CD4-positive, alpha-beta T cell treated with Interleukin-4 for 4 hours (primary cell): ENCODE data around the gene GRPEL1.
"Not testable (repeated sequence)": the region's sequence is repeated elsewhere in the genome, so short reads cannot be mapped to it uniquely, and the experiment has no call there.

Source experiments
- DNase-seq: peaks from one replicate; pipeline ENCODE4 v3.0.0-alpha.2; 2020

The GRPEL1 gene

DNA sequence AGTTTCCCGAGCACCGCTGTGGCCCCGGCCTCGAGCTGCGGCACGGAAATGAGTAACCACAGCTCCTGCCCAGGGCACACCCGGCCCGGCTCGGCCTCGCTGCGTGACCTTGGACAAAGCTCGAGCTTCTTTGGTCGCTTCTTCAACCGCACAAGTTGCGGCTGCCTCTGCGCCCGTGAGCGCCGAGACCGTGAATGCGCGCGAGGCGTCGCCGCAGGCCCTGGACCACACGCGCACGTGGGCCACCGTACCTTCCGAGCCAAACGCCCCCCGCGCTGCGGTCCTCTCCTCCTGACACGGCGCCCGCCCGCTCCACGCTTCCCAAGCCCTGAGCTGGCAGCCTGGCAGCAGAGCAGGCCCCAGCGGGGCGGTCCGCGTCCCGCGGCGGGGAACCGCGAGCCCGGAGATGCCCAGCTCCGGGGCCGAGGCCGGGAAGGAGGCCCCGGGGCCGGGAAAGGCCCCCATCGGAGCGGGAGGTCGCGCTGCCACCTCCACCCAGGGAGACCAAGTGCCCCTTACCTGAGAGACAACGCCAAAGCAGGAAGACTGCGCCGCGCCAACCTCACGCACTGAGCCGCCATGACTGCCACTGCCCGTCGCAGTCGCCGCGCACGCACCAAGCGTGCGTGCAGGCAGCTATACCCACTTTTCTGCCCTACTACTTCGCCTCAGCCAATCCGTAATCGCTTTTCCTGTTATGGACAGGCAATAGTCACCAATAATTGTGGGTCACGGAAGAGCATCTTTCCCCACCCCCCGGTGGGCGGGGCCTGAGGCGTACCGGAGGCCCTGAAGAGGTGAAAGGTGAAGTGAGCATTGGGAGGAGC is at the start of gene GRPEL1:
TSS of gene GRPEL1 (minus strand) at position 613 of the 827 bp plus-strand sequence. CDS start at position 581, 32 bp downstream.
- peak; percentile 99 for DNase-seq

DNA sequence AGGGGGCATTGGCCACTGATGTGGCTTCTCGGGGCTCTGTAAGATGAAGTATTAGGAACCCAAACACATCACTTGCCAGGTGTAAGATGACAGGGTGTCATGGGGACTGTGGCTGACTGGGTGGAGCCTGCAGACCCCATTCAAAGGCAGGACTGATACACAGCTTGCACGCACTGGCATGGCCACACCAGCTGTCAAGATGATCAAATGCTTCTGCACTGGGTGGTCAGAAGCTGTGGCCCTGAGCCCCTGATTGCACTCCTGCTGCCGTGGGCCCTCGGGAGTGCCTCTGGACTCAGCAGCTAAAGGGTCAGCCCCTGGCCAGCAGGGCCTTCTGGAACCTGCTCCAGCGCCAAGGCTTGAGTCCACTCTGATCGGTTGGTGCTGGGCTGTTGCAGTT is 48.8 kb upstream of the GRPEL1 start:
- DNase-seq = no peak

DNA sequence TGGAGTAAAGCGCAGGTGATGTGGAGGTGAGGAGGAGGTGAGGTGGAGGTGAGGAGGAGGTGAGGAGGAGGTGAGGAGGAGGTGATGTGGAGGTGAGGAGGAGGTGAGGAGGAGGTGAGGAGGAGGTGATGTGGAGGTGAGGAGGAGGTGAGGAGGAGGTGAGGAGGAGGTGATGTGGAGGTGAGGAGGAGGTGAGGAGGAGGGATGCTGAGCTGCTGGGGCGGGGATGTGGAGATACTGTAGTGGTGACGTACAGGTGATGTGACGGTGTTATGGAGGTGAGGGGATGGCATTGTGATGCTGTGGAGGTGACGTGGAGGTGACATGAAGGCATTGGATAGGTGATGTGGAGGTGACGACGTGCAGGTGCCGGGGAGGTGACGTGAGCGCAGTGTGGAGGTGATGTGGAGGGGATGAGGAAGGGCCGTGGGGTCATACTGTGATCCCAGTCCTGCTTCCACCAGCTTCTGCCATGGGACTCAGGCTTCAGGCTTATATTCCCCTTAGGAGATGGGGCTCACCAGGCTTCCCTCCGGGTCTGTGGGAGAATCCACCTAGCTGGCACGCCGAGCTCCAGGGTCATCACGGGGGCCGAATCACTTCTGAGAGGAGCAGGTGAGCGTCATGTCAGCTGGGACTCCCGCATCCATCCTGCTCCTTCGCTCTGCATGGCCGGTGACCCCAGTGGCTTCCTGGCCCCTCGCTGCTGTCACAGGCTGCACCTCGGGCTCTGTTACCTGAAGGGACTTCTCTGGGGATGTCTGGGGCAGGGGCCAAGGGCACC is 47.9 kb upstream of the GRPEL1 start:
- no peak for DNase-seq

DNA sequence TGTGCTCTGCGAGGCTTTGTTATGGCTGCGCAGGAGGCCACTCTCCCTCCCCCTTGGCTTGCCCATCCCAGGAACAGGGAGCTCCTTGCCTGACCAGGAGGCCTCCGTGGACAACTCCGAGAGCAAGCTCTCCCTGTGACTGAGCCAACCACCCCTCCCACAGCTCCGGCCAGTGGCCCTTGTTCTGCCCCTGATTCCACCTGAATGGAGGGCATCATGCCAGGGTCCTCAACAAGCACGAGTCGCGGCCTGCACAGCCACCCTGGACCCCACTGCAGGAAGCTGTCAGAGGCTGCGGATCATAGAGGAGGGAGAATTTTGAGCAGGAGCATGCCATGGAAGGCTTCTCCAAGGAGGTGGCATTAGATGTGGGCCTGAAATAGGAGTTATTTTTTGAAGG is 44.8 kb upstream of the GRPEL1 start:
- DNase-seq = no peak

DNA sequence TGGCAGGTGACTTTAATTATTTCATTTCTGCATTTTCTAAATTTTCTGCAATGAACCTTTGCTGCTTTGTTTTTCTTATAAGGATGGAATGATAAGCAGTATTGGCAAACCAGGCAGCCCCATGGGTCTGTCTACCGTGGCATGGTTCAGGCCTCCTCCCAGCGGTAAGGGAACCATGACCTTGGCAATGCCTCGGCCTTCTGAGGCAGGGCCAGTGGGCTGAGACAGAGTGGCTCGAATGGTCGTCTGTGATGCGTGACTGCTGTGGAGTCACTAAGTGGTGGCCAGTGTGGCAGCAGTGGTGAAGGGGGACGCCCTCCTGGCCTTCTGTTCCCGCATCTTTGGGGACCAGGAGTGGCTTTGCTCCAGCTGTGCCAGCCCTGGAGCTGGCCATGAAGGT is 43.6 kb upstream of the GRPEL1 start:
- DNase-seq = no peak

DNA sequence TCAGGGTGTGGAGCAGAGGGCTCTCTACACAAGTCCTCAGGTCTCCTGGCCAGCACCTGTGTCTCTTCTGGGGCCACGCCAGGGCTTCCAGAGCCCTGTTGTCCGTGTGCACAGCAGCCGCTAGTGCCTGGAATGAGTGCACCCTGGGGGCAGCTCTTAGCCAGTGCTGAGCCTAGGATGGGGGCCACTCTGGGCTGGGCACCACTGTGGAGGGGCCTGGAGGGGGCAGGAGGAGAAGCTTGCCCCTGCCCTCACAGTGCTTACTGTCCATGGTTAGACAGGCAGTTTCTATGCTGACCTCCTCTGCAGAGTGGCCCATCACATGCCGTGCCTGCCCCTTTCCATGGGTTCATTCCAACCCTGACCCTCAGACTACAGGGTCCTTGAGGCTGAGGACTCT is 42.7 kb upstream of the GRPEL1 start:
- no peak for DNase-seq

DNA sequence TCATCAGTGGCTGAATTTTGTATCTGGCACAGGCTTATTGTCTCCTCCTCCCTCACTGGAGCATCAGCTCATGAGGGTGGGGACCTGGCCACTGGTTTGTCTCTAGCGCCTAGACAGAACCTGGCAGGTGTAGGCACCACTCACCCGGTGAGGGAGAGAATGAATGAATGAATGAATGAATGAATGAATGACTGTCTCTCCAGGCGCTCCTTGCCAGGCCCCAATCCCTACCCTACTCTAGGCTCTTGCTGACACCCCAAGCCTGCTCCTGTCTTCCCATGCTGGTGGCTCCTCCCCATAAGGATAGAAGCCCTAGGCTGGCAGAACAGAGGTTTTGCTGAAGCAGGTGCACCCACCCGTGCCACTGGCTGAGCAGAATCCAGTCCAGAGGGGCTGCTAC is 41.3 kb upstream of the GRPEL1 start:
- DNase-seq = no peak

DNA sequence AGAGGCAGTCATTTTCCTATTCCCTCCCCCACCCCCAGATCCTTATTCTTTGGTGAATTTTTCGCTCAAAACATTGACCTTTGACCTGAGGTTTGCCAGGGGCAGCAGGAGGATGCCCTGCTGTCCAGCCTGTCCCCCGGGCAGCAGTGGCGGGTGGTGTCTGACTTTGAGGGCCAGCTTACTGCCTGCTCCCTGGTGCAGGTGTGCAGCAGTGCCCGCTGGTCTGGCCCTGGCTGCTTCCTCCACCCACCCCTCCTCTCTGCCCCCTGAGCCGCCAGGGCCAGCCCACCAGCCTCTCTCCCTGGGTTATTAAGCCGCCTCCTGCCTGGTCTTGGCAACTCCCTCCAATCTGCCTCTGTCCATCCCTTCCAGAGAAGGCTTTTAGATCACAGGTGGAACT is 40.8 kb upstream of the GRPEL1 start:
- no peak for DNase-seq

DNA sequence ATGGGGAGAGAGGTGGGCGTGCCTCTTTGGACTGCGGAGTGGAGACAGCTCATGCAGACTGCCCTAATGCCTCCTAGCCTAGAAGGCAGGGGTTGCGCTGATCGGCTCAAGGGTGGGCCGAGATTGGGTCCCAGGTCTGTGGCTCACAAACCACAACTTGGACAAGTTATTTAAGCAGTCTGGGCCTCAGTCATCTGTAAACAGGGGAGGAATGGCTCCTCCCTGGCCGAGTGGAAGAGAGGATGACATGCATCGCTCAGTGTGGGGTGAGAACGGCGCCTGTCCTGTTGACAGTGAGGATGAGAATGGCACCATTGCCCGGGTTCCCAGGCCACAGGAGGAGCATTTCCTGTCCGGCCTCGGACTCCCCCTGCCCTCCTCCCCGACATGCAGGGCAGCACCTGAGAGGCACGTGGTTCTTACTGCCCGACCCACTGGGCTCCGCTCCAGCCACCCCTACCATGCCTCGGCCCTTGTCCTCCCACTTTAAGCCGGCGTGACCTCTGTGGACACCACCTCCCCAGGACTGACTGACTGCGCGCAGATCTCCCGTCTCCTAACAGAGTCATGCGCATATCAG is 40.3 kb upstream of the GRPEL1 start:
- DNase-seq = no peak

DNA sequence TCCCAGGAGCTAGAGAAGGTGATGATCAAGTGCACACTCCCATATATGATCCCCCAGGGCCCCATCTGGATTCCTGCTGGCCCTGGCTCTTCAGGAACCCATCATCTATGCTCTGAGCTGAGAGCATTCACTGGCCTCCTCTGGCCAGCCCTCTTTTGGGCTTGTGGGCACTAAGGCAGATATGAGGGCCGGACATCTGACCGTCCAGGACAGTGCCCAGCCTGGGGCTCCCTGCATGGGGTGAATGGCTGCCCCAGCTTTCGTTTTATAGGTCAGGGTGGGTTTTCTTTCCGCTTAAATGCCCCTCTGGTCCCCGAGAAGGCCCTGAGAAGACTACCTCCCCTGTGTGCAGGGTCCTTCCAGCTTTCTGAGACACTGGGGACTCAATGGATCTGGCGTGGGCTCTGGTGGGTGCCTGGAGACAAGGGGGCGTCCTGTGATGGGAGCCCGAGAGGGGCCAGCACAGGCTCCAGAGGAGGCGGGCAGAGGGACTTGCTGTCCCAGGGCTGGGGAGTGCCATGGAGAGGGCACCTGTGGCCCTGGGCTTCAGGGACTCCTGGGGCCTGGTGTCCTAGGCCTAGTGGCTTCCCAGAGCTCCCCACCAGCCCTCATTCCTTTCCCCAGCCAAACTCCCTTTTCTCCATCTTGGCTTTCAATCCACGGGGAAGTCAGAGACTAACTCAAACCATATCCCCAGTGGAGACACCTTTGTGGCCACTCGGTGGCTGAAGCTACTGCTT is 39.5 kb upstream of the GRPEL1 start:
- DNase-seq = no peak

DNA sequence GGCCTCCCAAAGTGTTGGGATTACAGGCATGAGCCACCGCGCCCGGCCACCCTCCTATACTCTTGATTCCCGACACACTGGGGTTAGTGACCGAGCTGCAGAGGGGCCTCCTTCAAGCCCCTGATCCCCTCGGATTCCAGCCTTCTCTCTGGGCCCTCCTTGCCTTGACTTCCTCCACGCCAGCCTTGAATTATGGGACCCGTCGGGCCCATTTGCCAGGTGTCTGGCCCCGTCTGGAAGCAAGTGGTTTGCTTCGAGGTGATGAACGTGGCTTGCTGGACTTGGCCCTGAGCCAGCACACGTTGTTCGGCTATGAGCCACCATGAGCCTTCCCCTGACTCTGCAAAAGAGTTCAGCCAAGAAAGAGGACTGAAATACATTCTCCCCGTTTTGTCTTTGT is 37.4 kb upstream of the GRPEL1 start:
- no peak for DNase-seq

DNA sequence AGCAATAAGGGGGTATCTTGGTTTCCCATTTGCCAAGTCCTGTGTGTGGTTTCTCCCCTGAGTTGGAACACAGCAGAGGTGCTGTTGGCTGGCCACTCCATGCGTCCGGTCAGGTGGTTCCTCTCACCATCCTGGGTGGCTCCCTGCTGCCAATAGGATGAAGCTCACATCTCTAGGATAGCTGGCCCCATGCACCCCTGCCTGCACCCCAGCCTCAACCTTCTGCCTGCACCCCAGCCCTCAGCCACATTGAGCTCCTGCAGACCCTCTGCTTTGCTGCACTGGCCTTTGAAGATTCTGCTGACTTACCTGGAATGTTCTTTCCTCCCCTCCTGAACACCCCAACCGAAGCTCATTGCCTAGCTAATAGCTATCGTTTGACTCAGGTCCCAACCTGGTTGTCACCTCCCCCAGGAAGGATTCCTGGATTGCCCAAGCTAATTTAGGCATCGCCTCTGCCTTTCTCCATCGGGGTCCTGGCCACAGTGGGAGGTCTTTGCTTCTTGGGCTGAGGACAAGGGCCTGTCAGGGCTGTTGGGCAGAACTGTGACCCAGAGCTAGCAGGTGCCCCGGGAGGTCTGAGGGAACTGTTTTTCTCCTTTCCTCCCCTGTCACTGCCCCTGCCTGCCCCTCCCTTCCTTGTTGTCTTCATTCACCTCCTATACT is 36.6 kb upstream of the GRPEL1 start:
- DNase-seq = no peak

DNA sequence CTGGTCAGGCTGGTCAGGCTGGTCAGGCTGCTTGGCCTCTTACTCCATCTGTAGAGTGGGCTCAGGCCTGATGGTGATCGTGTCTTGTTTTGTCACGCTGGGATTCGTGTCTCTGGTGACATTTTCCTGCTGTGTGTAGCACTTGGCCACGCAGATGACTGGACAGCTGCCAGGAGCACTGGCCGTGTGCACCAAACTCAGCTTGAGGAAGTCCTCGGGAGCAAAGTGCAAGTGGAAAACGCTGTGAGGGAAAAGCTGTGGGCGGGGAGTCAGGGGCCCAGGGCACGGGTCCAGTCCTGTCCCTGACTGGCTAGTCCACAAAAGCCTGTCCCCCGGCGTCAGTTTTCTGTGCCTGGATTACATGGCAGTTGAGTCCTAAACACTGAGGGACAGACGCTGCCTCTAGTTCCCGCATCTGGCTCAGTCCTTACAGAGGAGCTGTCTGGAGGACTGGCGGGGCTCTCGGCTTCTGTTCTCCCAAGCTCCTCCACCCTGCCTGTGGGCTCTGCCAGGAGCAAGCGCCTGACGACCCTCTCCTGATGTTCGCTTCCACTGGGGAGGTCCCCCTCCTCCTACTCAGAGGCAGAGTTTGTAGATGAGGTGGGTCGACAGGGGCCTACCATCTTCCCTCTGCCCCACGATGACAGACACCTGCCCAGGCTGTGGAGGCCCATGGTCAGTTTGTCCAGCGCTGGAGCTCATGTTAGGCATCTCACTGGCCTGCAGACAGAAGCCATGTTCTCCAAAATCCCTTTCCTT is 35.9 kb upstream of the GRPEL1 start:
- no peak for DNase-seq

DNA sequence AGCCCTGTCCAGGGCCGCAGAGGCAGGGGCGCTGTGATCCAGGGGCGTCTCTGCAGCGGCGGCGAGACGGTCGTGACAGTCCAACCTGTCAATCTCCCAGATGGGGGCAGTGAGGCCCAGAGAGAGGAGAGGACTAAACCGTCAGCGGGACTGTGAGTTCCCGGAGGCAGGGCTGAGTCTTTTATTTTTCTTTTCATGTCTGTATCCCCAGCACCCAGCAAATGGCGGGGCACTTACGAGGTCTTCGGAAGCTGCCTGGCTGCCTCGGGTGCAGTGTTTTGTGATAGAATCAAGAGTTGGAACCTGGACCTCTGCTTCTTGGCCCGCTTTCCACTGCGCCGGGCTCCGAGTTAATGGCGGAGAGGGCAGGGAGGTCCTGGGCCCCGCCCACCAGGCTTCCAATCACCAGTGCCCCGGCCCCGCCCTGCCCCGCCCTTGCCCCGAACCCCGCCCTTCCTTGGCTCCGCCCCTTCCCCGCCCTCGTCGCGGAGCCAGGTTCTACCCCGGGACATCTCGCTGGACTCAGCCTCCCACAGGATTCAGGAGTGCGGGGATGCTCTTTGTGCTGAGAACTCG is 35.3 kb upstream of the GRPEL1 start:
- DNase-seq = peak; percentile 69

DNA sequence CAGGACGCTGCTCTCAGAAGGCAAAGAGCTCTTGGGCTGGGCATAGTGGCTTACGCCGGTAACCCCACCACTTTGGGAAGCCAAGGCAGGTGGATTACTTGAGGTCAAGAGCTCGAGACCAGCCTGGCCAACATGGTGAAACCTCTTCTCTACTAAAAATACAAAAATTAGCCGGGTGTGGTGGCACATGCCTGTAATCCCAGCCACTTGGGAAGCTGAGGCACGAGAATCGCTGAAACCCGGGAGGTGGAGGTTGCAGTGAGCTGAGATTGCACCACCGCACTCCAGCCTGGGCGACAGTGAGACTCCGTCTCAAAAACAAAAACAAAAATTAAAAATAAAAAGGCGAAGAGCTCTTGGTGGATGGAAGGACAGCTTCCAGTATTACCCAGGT is 34.6 kb upstream of the GRPEL1 start:
- not testable (repeated sequence) for DNase-seq

DNA sequence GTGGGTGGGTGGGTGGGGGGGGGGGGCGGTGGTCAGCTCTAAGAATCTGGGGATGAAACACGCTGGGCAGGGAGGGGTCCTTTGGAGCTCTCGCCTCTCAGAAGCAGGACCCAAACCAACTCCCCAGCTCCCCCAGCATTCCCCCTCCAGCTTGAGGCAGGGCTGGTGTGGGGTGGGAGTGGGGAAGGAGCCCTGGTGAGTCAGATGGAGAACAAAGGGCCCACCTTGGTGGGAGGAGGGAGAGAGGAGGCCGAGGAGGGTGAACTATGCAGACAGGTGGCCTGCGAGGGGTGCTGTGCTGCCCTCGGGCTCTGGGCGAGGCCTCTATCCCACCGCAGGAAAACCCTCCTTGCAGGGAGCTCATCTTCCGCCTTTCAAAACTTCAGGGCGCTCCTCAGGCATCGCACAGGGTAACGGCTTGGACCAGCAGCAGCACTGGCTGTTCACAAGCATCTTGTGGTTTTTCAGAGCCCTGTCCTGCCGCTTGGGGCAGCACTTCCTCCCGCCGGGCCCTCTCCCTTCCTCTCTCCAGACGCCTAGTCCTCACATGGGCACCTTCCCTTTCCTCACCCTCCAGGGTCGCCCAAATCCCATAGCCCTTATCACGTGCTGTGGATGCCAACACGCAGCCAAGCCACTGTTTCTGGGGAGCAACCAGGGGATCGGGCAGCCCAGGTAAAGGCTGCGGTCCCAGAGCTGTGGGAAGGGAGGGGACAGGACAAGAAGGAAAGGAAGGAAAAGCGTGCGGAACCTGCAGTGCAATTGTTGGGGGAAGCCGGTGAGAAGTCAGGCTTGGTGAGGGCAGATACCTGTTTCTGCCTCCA is 34.0 kb upstream of the GRPEL1 start:
- DNase-seq = peak; percentile 49

DNA sequence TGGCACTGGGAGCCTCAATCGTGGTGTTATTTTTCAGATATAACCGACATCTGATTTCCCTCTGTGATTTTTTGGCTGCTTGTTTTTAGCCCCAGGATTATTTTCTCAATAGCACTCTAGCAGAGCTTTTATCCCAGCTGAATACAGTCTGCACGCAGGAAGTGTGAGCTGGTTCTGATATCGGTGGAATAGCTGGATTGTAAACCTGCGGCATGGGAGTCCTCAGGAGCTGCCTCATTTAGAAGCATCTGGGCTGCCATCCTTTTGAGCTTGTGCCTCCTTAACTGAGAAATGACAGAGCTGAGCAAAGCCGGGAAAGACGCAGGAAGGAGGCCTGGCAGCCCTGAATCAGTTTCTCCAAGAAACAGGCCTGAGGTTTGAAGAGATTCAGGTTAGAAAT is 28.4 kb upstream of the GRPEL1 start:
- no peak for DNase-seq

DNA sequence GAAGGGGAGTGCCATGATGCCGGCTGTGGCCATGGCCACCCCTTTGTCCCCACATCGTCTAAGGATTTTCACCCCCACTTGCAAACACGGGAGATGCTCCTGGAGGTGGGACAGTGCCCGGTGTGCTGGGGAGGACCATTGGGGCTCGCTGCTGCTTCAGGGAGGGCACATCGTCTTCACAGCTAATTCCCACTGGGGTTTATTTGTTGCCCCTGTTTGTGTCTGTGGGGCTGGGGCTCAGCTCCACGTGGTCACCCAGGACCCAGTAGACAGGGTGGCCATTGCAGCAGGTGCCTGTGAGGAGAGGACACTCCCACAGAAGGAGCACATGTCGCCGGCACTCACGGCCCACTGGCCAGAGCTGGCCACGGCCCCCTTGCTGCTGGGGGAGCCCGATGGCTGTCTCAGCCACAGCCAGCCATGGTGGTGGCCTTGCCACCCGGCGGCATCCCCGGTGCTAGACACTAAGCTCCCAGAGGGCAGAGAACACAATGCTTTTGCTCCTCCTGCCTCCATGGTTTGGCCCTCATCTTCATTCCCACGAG is 27.8 kb upstream of the GRPEL1 start:
- DNase-seq = no peak

DNA sequence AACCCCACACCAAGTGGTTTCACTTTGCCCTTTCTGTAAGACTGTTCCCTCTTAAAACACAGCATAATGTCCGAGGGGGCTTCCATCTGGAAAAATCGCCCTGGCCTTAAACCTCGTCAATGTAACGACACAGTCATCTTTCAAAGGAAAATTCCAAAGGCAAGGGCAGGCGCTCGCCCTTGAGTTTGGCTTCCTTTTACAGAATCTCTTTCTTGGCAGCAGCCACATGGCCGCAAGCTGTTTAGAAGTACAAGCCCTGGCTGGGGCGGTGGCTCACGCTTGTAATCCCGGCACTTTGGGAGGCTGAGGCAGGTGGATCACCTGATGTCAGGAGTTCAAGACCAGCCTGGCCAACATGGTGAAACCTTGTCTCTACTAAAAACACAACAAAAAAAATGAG is 27.1 kb upstream of the GRPEL1 start:
- no peak for DNase-seq

DNA sequence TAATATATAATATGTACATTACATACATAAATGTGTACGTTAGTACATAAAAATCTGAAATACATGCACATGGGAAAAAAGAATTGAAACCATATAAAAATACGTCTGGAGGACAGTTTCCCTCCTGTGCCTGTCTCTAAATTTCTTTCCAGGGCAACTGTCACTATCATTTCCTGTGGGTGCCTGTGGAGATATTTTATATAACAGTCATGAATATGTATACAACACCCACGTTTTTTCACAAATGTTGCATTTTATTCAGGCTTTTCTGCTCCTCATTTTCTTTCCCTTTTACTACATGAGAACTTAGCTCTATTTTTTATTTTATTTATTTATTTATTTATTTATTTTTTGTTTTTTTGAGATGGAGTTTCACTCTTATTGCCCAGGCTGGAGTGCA is 24.2 kb upstream of the GRPEL1 start:
- DNase-seq = no peak
